ENCODE data around the gene EWSR1.

DNA sequence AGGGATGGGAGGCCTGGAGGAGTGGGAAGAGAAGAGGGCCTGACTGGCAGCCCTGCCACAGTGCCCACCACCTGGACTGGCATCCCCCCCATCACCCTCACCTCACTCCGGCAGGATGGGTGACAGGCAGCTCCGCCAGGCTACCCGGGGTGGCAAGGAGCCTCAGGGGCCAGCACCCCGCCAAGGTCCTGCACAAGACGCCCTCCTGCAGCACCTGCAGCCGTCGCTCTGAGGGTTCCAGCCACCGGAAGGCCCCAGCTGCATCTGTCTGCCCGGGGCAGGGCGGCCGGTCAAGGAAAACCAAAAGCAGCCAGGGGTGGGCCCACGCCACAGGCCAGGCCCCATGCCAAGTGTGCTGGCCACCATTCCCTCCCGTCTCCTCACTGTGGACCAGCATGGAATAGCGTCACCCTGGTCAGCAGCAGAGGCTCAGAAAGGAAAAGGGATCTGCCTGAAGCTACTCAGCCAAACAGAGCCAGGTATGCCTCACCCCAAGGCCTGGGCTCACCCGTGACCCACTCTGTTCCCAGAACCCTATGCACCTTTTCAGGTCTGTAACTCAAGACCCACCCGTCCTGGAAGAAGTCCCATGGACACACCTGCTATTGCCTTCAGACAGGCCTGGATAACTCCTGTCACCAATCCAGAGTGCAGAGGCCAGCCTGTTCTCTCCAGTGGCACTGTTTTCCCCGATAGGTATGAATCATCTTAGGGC, 7.3 kb upstream of the EWSR1 start:
- TF ChIP-seq, protein P1, sequence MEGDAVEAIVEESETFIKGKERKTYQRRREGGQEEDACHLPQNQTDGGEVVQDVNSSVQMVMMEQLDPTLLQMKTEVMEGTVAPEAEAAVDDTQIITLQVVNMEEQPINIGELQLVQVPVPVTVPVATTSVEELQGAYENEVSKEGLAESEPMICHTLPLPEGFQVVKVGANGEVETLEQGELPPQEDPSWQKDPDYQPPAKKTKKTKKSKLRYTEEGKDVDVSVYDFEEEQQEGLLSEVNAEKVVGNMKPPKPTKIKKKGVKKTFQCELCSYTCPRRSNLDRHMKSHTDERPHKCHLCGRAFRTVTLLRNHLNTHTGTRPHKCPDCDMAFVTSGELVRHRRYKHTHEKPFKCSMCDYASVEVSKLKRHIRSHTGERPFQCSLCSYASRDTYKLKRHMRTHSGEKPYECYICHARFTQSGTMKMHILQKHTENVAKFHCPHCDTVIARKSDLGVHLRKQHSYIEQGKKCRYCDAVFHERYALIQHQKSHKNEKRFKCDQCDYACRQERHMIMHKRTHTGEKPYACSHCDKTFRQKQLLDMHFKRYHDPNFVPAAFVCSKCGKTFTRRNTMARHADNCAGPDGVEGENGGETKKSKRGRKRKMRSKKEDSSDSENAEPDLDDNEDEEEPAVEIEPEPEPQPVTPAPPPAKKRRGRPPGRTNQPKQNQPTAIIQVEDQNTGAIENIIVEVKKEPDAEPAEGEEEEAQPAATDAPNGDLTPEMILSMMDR (IDR thresholded peaks at IDR 0.05; ENCODE audit: insufficient read depth, low read depth, low read length), result no peak
- no peak for TF ChIP-seq EZH2 (IDR thresholded peaks at IDR 0.05; ENCODE audit: insufficient read depth, low read length)

Data from astrocyte (in vitro differentiated cells and primary cell).